ENCODE measurements around the gene ASB6.
"Not testable (repeated sequence)": the region's sequence is repeated elsewhere in the genome, so short reads cannot be mapped to it uniquely, and the experiment has no call there.

ASB6 gene

DNA sequence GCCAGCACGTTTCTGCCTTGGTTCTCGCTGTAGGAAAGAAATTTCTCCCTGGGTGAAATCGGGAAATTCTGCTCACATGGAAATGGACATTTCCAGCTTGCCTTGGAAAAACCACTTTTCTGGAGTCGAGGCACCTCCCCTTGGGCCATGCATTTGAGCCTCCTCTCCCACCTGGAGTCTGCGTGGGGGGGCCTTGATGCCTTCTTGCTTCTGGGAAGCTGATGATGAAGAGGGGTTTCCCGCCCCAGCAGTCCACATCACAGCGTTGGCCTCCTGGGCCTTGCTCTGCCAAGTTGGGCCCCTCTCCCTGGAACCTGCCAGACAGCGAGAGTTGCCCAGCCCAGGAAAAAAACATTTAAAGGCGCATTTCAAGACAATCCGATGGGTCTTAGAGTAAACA, 1.8 kb upstream of the ASB6 start:
- DNase-seq (ENCODE audit: low spot score): no peak

DNA sequence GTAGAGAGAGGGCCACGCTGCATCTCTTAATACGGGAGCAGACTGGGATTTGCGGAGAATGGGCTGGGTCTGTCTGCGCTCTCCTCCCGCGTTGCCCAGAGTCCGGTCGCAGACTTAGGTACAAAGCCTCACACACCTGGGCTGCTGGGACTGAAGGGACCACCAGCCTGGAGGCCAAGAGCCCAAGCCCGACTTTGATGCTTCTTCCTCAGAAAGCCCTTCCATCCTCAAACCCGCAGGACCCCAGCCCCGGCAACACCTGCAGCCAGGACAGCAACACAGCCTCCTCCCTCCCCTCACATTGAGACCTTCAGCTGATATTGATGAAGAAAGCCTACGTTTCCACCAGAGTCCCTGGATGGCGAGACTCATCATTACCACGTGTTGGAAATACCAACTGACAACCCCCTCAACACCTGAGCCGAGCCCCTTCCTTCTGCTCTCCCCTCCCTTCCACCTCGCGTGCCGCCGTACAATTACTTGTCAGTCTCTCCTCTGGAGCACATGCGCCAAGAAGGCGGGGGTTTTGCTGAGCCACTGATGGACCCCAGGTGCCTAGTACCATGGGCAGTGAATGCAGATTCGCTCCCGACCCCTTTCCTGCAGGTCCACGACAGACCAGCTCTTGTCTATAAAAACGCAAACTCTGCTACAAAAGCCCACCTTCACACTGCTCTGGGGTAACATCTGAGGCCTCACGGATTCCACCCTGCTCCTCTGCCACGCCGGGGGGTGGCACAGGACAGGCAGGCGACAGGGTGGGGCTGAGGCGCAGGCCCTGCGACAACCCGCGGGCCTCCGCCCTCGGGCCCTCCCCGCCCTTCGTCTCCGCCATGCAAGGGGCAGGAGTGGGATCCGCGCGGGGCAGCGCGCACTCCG, 841 bp downstream of the ASB6 start:
- DNase-seq (ENCODE audit: low spot score): no peak

DNA sequence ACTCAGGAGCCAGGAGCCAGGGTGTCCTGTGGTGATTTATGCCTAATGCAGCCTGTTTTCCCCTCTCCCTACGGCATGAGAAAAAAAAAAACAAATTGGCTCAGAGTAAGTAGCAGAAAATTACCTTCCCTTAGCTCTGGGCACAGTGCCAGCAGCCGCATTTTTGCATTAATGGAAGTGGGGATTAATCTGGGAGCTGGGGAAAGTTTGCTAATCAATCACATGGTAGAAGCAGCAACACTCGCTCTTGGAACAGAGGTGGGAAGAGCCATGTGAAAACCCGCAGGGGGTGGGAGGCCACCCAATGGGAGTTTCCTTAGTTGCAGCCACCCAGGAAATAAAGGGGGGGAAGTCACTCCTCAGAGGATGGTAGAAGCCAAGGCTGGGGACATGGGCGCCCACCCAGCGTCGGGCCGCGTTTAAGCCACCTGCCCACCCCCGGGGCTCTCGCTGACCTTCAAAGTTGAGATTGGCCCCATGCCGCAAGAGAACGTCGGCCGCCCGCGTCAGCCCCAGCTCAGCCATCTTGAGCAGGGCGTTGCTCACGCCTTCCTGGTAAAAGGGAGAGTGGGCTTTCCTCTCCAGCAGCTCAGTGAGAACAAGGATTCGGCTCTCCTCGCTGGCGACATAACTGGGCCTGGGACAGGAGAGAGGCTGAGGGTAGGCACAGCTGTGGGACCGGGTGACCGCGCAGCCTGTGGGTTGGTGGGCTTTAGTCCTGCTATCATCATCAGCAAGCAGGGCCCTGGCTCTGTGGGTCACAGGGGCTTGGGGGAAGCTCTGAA, 1.7 kb downstream of the ASB6 start:
- no peak for DNase-seq (ENCODE audit: low spot score)

DNA sequence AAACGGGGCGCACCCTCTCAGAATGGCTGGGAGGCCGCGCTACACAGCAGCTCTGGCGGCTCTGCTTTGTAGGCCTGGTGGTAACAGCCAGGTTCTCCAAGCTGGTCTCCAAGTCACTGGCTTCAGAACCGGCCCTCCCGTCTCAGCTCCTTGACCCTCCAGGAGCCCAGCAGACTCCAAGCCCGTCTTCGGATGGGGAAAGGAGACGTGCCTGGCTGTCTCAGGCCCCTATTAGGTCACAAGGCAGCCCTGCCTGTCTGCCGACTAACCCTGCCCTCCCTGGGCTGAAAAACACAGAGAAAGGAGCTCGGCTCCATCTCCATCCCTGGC, 2.2 kb downstream of the ASB6 start:
- no peak for DNase-seq (ENCODE audit: low spot score)

DNA sequence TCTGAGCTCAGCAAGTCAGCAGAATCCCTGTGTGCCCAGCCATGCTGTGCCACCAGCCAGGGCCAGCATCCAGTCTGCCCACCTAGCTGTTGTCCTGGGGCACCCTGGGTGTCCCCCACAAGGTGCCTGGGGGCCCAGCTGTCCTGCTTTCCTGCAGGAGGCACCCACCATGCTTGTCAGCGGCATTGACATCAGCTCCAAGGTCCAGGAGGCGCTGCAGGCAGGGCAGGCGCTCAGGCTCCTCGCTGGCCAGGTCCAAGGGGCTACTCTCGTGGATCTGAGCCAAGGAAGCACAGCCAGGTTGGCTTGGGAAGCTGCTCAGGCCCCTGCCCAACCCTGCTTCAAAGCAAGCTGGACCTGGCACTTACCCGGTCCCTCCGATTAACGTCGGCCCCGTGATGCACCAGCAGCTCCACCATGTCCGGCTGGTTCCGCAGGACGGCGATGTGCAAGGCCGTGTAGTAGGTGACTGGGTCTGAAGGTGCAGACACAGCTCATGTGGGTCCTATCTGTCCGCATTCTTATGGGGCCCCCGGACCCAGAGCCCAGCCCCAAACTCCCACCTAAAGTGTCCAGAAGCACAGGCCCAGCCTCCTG, 2.8 kb downstream of the ASB6 start:
- no peak for DNase-seq (ENCODE audit: low spot score)

DNA sequence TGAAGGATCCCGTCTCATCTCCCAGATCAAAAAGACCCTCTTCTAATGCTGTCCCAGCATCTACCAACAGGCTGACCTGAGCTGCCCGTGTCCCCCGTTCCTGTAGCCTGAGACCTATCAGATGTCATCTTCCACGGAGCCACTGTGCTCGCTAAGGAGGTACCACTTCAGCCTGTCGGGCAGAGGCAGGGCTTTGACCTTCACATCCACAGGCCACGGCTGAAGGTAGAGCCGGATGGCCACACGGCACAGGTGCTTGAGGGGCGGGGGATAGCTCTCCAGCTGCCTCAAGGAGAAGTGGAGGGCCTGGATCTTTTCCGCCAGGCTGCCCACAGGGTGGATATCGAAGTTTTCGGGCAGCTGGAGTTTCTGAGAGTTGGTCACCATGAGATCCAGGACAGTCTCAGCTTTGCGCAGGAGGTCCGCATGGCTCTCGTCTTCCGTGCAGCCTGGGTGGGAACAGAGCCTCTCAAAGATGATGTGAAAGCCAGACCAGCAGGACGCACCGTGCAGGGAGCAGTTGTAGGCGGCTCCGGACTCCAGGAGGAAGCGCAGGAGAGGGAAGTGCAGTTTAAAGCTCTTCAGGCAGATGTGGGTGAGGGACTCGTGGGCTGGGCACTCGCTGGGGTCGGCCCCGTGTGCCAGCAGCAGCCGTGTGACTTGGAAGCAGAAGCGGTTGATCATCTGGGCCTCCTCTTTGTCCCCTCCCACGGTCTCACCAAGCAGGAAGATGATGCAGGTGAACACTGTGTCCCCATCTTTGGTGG, 4.1 kb downstream of the ASB6 start:
- no peak for DNase-seq (ENCODE audit: low spot score)

DNA sequence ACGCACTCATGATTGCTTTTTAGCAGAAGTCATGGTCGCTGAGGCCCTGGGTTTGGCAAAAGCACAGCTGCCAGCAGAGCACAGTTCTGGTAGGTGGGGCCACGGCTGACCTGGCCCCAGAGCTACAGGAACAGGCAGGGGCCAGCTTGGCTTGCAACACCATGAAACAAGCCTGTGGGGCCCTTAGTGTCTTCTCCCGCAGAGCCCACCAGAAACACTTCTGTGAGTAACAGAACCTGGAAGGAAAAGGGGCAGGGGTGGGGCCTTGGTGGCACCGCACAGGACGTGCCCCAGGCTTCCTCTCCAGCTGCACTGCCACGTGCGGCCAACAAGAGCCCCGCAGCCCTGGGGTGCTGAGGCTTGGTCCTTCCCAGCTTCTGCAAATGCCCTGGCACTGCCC, 4.8 kb downstream of the ASB6 start:
- no peak for DNase-seq (ENCODE audit: low spot score)

DNA sequence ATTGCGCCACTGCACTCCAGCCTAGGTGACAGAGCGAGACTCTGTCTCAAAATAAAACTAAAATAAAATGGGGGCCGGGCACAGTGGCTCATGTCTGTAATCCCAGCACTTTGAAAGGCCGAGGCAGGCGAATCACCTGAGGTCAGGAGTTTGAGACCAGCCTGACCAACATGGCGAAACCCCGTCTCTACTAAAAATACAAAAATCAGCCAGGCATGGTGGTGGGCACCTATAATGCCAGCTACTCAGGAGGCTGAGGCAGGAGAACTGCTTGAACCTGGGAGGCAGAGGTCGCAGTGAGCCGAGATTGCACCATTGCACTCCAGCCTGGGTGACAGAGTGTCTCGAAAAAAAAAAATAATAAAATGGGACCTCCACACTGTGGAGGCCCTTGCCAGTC, 5.6 kb downstream of the ASB6 start:
- DNase-seq (ENCODE audit: low spot score): not testable (repeated sequence)

DNA sequence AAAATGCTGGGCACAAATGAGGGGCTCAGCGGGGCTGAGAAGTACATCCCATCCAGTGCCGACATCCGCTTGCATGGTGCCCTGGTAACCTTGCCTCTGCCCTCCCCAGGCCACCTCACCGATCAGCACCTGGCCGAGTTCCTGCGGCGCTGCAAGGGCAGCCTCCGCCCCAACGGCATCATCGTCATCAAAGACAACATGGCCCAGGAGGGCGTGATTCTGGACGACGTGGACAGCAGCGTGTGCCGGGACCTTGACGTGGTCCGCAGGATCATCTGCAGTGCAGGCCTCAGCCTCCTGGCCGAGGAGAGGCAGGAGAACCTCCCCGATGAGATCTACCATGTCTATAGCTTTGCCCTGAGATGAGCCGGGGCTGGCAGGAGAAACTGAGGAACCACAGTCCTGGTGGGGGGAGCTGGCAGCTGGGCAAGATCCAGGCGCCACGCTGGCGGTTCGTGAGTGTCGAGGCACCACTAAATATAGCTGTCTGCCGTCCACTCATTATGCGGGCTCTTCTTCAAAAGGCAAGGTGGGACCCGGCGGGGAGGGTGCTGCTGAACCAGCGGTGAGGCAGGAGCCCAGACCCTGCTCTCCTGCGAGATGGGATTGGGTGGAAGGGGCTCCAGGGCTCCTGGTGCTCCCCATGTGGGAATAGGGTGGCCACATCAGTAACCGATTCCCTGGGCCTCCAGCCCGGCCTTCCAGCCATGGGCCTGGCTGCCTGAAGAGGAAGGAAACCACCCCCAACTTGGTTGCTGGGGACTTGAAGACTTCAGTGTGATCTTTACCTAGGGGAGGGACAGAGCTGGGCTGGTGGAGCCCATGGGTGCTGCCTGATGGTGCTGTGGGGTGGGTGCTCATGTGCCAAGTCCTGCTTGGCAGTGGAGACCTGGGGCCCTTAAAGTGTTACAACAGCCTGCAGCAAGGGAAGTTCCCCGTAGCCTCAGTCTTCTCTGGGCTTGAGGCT, 6.6 kb downstream of the ASB6 start:
- no peak for DNase-seq (ENCODE audit: low spot score)

DNA sequence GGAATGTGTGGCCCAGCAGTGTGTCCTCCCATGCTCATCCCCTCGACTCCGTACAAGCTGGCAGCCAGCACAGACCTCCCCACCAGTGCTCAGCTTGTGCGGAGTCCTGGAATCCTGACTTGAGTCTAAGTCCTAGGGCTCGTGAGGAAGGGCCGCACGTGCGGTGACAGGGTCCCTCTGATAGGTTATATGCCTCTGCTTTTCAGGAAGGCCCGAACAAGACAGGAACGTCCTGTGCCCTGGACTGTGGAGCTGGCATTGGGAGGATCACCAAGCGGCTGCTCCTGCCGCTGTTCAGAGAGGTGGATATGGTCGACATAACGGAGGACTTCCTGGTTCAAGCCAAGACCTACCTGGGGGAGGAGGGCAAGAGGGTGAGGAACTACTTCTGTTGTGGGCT, 8.1 kb downstream of the ASB6 start:
- no peak for DNase-seq (ENCODE audit: low spot score)

DNA sequence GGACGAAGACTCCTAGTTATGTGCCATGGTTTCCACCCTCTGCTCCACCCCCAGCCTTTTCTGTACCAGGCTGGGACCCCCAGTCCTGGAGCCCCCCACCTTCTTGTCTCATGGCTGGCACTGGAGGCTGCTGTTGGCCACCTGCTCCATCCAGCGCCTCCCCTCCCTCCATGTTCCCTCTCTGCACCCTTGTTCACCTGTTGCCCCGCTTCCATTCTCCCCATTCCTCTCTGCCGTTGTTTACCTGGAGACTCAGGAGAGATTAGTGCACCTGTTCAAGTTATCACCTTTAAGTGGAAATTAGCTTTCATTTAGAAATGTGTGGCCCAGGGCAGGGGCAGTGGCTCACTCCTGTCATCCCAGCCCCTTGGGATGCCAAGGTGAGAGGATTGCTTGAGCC, 8.7 kb downstream of the ASB6 start:
- no peak for DNase-seq (ENCODE audit: low spot score)

DNA sequence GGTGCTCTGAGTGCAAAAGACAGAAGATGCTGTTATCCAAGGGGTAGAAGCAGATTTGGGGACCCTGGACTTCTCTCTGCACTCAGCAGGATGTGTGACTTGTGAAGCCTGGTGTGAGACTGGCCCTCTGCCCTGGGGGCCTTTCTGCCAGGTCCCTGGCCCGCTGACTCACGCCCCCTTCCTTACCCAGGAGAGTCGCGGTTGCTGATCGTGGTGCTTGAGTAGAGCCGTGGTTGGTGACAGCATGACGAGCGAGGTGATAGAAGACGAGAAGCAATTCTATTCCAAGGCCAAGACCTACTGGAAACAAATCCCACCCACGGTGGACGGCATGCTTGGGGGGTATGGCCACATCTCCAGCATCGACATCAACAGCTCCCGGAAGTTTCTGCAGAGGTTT, 9.5 kb downstream of the ASB6 start:
- DNase-seq (ENCODE audit: low spot score): no peak

DNA sequence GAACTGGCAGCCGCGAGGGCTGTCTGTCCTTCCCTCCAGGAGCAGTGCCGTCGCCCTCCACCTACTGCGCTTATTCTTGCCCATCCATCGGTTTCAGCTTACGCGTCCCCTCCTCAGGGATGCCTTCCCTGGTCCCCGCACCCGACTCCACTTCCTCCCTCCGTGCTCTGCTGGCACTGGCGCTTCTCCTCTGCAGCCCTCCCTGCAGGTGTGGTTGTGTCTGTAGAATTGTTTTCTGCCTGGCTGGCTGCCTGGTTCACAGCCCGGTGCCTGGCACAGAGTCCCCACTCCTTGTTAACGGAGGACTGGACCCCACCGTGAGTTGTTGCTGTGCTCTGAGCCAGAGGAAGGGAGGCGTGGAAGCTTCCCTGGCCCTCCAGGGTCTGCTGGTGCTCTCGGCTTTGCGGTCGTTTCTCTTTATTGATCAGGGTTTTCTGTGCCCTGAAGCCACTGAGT, 10.2 kb downstream of the ASB6 start:
- no peak for DNase-seq (ENCODE audit: low spot score)

DNA sequence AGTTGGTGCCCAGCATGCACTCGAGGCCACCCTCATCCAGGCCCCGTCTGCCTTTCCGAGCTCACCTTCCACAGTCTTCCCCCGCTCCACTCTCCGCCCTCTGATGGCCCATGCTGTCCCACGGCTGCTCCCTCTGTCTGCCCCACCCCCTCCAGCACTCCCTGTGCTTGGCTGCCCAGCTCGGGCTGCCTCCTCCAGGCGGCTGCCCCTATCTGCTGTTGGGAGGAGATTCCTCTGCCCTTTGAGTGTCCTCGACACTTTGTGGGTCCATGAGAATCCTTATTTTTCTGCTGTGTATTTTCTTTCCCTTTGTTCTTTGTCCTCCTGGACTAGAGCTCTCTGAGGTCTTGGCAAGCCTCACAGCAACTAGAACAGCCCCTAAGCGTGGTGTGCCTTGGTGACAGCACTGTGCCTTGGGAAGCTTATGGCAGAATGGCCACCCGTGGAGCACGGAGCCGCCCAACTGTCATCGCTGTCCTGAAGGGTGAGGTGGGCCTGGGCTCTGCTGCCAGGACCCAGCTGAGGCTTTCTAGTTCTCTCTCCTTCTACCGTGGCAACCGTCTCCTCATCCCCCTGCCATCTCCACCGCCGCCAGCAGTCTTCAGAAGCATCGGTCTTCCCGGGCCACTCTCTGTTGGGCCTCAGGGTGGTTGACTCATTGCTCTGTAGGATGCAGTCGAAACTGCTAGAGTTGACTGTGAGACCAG, 10.8 kb downstream of the ASB6 start:
- no peak for DNase-seq (ENCODE audit: low spot score)

DNA sequence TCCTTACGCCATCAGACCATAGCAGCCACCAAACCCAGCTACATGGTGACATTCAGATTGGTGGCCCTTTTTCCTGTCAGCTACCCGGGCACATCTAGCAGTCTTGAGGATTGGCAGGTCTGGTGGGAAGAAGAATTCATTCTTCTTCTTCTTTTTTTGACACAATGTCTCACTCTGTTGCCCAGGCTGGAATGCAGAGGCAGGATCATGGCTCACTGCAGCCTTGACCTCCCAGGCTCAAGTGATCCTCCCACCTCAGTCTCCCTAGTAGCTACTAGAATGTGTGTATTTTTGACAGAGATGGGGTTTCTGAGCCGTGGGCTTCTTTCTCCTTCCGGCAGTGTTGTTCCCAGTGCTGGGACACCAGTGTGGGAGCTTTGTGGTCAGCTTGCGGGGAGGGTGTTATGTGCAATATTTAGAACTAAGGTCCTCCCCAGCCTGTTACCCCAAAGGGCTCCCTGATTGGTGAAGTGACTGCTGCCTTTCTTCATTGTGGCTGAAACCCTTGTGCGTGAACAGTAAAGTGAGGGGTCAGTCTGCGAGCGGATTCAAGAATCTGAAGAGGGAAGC, 12.6 kb downstream of the ASB6 start:
- DNase-seq (ENCODE audit: low spot score): no peak

DNA sequence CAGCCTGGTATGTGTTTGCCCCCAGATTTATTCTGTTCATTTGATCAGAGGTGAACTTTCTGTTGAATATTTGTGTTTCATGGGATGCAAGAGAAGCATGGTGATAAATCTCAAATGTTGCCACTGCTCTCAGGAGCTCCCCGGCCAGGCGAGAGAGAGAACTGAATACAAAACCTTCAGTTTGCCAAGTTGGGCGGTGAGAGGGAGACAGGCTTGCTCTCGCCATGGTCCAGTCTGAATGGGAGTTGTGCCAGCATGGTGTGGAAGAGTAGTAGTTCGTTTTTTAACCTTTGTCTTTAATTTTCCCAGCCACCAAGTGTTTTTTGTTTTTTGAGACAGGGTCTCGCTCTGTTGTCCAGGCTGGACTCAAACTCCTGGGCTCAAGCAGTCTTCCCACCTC, 13.2 kb downstream of the ASB6 start:
- DNase-seq (ENCODE audit: low spot score): no peak

DNA sequence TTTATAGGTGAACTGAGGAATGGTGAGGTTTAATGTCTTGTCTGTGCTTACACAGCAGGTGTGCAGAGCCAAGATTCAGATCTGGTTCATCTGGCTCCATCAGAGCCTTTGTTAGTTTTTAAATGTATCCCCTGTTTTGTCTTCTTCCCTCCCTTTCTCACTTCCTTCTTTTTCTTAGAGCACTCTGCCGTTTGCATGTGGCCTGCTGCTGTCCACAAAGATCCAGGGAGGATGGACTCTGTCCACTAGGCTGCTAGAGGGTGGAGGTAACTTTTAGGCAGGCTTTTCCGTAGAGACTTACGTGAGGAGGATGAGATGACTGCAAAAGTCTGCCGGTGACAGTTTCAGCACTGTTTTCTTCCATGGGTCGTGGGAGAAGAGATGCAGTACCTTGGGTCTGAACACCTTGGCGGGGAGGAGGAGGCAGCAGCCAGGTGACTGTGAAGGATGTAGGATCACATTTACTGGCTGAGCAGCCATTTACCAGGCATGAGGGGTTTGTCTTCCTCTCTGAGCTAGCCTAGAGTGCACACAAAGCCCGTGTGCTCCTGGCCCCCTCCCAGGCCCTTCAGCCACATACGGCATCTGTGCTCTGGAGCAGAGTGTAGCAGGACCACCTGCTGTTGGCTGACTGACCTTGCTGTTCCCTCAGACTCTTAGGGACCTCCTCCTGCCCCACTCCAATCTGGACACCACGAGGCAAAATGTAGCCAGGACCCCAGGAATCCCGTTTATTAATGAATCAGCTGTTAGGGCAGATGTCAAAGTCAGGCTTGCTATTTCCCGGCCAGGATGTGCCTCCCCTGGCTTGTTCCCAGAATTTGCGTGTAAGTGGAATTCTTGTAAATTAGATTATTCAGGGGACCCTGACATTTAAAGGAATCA, 14.2 kb downstream of the ASB6 start:
- DNase-seq (ENCODE audit: low spot score): no peak

DNA sequence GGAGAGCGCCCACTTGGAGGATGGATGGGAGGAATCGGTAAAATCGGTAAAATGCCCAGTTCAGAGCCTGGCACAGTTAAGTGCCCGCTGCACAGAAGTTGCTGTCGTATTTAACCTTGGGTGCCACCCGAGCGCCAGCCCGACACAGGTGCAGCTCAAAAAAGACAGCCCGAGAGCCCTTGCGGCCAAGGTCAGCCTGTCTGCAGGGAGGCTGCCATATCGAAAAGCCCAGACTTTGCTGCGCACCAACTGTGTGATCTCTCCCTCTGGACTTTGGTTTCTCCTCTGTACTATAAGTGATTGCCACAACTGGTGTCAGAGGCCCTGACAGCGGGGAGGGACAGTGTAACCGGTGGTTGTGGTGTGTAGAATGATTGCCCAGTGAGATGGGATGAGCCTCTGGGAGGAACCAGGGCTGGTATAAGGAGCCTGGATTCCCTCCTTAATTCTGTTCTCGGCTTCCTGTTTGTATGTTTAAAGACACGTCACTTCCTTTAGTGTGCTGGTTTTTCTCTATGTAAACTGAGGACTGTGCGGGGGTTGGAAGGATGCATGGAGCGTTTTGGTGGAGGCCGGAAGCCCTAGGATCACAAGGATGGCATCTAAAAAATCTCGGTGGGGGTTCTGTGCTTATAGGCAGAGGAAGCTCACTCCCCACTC, 15.2 kb downstream of the ASB6 start:
- DNase-seq (ENCODE audit: low spot score): no peak
